Fibroblast of peridontal ligament (primary cell): ENCODE results near the gene SLC24A3.
A peak's percentile ranks its signal among the peaks of the same experiment; 100 is the strongest.
"Not testable (repeated sequence)": the region's sequence is repeated elsewhere in the genome, so short reads cannot be mapped to it uniquely, and the experiment has no call there.

Source experiments
- DNase-seq: peaks from one replicate; pipeline ENCODE4 v3.0.0-alpha.2; 2010; ENCODE audit errors: extremely low read depth

The SLC24A3 gene

GRCh38 chr20:19631410-19631809 is 419.0 kb downstream of the SLC24A3 start:
- DNase-seq = no peak

- DNase-seq = peak; percentile 9
Observed at GRCh38 chr20:19633985-19634384, 421.5 kb downstream of the SLC24A3 start.

DNA sequence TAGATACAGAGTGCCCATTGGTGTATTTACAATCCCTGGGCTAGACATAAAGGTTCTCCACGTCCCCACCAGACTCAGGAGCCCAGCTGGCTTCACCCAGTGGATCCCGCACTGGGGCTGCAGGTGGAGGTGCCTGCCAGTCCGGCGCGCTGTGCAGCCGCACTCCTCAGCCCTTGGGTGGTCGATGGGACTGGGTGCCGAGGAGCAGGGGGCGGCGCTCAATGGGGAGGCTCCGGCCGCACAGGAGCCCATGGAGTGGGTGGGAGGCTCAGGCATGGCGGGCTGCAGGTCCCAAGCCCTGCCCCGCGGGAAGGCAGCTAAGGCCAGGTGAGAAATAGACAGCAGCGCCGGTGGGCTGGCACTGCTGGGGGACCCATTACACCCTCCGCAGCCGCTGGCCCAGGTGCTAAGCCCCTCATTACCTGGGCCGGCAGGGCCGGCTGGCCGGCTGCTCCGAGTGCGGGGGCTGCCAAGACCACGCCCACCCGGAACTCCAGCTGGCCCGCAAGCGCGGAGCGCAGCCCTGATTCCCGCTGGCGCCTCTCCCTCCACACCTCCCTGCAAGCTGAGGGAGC is 427.1 kb downstream of the SLC24A3 start:
- not testable (repeated sequence) for DNase-seq

DNA sequence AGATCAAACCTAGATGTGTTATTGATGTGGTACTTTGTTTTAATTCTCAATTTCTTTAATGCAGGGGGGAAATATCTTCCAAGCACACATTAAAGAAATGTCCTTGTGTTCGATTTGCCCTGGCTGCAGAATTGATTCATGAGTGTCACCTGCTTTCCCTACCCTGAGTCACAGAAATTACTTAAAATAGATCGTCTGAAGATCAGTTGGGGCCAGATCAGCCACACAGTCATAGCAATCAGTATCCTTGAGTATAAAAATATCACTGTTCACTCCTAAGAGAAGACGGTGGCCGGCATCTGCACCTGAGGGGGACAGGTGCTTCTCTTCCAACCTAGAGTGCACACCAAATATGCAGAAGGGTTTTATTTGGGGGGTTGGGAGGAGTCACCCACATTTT is 430.4 kb downstream of the SLC24A3 start:
- DNase-seq = no peak

GRCh38 chr20:19644085-19644484 is 431.6 kb downstream of the SLC24A3 start:
- no peak for DNase-seq

DNA sequence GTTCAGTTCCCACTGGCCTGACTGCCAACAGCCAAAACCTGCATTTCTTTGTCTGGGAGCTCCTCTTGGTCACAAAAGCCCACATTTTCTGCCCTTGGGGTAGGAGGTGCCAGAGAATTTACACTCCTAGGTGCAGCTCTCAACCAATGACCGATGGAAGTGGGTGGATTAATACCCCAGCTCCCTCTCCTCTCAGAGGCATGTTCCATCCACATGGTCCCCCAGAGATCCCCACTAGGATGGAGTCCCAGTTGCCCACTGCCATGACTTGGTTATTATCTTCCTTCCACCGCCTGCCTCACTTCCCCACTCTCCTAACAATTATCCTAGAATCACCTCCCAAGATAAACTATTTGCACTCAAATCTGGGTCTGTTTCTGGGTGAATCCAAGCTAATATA is 434.5 kb downstream of the SLC24A3 start:
- no peak for DNase-seq

- no peak for DNase-seq
Observed at GRCh38 chr20:19648024-19648423, 435.6 kb downstream of the SLC24A3 start.

- no peak for DNase-seq
Observed at GRCh38 chr20:19649041-19649440, 436.6 kb downstream of the SLC24A3 start.

DNA sequence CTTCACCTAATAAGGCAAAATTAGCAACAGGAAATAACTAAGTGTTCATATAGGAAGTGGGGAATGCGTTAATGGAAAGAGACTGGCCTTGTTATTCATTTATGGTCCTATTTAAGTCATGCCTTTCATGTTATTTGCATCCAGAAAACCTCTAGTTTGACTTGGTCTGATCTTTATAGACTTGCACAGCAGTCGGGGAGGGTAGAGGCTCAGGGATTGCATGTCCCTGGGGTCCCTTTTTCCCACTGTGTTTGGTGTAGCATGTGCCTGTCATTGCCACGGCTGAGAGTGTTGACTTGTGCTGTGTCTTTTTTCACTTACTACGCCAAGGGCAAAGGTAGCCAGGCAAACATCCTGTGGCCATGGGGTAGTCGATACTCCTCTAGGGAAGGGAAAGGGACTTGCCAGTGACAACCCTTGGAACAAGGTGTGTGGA is 440.2 kb downstream of the SLC24A3 start:
- DNase-seq = no peak

DNA sequence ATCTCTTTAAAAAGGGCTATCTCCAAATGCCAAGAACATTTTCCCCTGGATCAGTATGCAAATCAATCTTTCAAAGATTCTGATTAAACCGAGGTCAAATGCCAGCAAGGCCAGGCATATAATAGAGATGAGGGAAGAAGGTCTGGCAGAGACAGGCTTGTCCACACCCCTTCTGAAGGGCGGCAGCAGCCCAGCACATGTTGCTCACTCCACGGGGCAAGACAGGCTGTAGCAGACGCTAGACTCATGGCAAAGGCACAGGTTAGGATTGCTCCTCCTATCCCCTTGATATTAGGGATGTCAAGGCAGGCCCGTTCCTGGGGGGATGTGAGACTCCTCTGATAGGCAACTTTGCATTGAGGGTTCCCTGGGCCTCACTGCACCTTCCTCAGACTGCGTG is 440.9 kb downstream of the SLC24A3 start:
- no peak for DNase-seq

DNA sequence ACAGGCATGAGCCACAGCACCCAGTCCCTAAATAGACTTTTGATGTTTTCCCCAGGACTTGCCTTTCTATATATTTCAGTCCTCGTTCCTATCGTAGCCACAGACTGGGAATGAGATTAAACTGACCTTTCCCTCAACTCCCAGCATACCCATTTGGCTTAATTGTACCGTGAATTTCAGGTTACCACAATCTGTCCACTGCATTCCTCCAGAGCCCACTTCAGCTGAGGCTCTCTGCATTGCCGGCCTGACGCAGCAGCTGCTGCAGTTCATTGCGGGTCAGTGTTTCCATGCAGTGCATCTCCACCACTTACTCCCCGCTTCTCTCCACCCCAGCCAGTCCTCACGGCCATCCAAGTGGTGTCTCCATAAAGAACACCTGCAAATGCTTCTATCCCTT is 442.5 kb downstream of the SLC24A3 start:
- peak; percentile 3 for DNase-seq

GRCh38 chr20:19658137-19658536 is 445.7 kb downstream of the SLC24A3 start:
- no peak for DNase-seq

DNA sequence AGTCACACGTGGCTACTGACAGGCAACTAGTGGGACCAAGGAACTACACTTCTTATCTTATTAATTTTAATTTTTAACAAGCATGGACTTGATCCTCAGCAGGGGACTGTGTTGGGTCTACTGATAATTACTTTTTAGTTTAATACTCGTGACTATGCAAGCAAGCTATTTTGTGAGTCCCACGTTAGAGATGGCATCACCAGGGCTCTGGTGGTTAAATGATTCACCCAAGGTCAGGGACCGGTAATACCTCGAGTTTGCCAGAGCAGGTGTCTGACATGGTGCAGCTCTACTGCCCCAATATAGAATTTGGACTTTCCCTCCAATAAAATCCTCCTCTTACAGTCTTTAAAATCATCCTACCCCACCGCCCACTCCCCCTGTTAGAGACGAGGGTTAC is 447.0 kb downstream of the SLC24A3 start:
- DNase-seq = no peak

DNA sequence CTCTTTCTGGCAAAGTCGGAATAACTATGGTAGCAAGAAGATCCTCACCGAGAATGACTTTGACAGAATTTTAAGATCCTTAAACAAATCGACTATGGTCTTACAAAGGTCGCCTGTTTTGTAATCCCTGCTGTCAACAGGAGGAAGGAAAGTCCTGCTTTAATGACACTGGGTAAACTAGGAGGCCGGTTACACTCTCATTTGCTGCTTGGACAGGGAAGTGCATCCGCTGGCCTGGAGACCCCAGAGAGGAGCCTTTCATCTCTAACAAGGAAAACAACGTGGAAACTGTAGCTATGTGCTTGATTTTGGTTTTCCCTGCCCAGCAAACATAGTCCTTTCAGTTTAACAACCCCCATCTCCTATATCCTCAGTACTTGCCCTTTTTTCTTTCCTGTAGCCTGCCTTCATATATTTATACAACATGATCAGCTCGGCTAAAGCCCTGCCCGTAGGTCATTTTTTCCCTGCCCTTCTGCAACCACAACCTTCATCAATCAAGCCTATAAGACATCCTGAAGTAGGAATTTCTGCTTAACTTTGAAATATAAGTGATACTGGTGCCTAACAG is 448.5 kb downstream of the SLC24A3 start:
- DNase-seq = no peak

GRCh38 chr20:19661717-19662636 is 449.5 kb downstream of the SLC24A3 start:
- DNase-seq = peak; percentile 87

- no peak for DNase-seq
Observed at GRCh38 chr20:19662637-19662995, 450.2 kb downstream of the SLC24A3 start.

- no peak for DNase-seq
Observed at GRCh38 chr20:19668418-19668817, 456.0 kb downstream of the SLC24A3 start.

DNA sequence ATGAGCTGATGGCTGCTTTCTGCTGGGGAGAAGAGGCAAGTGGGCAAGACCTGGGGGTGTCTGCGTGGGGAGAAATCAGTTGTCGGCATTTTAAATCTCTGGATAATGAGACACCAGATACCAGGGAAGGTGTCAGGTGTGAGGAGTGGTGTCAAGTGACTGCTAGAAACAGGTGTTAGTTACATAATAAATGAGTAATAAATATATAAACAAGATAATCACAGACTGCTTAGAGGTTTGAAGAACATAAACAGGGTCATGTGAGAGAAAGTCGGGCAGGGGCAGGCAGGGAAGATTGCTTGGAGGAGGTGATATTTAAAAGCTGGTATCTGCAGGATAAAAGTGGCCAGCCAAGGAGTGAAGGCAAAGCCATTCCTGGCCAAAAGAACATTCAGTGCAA is 458.4 kb downstream of the SLC24A3 start:
- DNase-seq = no peak

GRCh38 chr20:19671374-19671773 is 458.9 kb downstream of the SLC24A3 start:
- DNase-seq = no peak

DNA sequence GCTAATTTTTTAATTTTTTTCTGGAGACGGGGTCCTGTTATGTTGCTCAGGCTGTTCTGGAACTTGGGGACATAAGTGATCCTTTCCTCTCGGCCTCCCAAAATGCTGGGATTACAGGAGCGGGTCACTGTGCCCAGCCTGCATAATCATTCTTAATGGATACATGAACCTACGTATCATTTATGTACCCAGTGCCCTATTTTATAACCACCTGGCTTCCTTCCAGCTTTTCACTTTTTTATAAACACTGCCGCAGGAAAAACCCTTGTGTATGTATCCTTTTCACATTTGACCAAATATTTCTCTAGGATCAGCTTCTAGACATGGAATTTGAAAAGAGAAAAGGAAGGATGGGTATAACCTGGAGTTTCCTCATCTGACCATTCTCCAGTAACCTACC is 460.1 kb downstream of the SLC24A3 start:
- no peak for DNase-seq

DNA sequence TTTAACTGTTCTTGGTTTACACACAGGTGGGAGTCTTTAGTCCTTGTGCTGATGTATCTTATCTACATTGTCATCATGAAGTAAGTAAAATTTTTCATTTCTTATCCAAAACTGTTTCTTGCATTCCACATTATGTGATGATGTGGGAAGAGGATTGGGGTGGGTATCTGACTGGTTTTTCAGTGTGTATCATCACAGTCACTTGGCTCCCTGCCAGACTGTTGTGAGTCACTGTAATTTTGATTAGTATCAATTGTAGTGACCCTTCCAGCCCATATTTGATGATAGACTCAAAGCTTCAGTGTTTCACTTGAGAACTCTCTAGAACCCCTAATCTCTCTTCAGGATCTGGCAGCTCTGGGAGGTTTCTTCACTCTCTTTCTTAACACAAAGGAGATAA is 461.1 kb downstream of the SLC24A3 start:
- no peak for DNase-seq

DNA sequence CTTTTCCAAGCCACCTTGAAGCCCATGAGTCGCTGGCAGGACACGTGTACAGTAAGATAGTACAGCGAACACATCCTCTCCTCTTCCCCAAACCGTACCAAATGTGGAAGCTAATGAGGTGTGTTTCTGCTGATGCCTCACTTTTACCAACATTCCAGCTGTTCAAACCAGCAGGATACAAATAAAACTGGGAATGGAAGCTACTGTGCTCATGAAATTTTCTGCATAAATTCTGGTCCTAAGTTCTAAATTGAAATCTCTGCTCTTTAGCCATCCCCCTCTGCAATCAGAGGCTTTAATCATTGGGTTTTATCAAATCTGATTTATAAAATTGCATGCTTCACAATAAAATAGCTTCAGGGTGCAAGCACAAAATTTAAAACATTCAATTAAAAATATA is 463.8 kb downstream of the SLC24A3 start:
- DNase-seq = no peak

DNA sequence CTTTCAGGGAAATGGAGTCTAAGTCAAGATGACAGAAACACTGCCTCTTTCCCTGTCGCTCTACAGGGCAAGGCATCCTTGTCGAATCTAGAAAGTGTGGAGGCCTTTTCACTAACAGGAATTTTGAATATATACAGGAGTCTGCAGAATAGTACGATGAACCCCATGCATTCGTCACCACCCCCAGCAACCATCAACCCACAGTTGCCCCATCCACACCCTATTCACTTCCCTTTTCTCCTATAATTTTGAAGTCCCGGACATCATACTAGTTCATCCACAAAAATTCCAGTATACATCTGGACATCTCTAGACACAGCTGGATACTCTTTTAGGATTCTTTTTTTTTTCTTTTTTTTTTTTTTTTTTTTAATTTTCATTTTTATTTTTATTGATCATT is 464.9 kb downstream of the SLC24A3 start:
- no peak for DNase-seq
